Progenitor cell of endocrine pancreas (in vitro differentiated cells): ENCODE data around the gene ZBTB21. TPM values are rescaled to one million over a fixed set of nuclear protein-coding genes. Genes with fewer than 3 reads are reported as not detected.

ENCODE experiments used
- DNase-seq: peaks from one replicate; pipeline ENCODE4 v3.0.0; 2021; ENCODE audit warnings: low spot score; ENCODE audit not compliant: unreplicated experiment
- H3K27ac Mint-ChIP-seq: 2 replicates; pipeline ENCODE4 v1.8.0; 2021; ENCODE audit warnings: mild to moderate bottlenecking, moderate library complexity, mixed read lengths
- H3K27me3 Mint-ChIP-seq: 2 replicates; pipeline ENCODE4 v1.8.0; 2021; ENCODE audit warnings: mixed read lengths
- H3K36me3 Mint-ChIP-seq: 2 replicates; pipeline ENCODE4 v1.8.0; 2022; ENCODE audit warnings: mixed read lengths; ENCODE audit not compliant: insufficient read depth
- H3K4me1 Mint-ChIP-seq: 2 replicates; pipeline ENCODE4 v1.8.0; 2021; ENCODE audit warnings: low read depth, mixed read lengths
- H3K4me3 Mint-ChIP-seq: 2 replicates; pipeline ENCODE4 v1.8.0; 2021; ENCODE audit warnings: low read depth, mild to moderate bottlenecking, moderate library complexity, mixed read lengths
- H3K9me3 Mint-ChIP-seq: 2 replicates; pipeline ENCODE4 v1.8.0; 2021; ENCODE audit warnings: low read depth, mixed read lengths
- total RNA-seq: library from RNA; stranded (reverse); gene quantifications from 2 replicates; pipeline ENCODE4 v1.2.1, GENCODE V29; 2021
- TF ChIP-seq, protein P1 (sequence below): fragments of 200-600 bp; sonication (generic); IDR thresholded peaks from one replicate; pipeline ENCODE4 v1.5.0; 2021; ENCODE audit warnings: antibody characterized with exemption, mild to moderate bottlenecking; ENCODE audit not compliant: unreplicated experiment

Gene ZBTB21
- total RNA-seq, 1 donor from 2014 or later, result 15.7 TPM

DNA sequence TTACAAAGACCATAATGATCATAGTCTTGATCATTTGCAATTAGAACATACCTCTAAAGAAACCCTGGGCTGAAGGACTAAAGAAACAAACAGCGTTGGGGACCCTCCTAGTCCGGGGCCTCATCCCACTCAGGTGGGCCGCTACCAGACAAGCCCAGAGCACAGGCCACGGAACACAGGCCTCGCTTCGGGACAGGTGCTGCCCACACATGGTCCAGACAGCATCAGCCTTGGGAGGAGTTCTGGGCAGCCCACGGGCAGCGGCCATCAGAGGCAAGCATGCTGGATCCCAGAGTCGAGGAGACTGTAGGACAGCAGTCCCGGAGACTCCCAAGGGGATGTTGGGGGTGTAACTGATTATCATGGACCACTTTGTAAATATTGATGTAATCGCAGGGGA, 61.3 kb downstream of the ZBTB21 start:
- Mint-ChIP-seq H3K27ac (no peak overlapping the region), H3K9me3 (peaks cover 6% of the 10 kb centered on the region), H3K4me3 (no peak overlapping the region), H3K4me1 (peaks cover 14% of the 10 kb centered on the region), H3K36me3 (peaks cover 9% of the 10 kb centered on the region), H3K27me3 (peaks cover 15% of the 10 kb centered on the region)
- TF ChIP-seq, protein P1, sequence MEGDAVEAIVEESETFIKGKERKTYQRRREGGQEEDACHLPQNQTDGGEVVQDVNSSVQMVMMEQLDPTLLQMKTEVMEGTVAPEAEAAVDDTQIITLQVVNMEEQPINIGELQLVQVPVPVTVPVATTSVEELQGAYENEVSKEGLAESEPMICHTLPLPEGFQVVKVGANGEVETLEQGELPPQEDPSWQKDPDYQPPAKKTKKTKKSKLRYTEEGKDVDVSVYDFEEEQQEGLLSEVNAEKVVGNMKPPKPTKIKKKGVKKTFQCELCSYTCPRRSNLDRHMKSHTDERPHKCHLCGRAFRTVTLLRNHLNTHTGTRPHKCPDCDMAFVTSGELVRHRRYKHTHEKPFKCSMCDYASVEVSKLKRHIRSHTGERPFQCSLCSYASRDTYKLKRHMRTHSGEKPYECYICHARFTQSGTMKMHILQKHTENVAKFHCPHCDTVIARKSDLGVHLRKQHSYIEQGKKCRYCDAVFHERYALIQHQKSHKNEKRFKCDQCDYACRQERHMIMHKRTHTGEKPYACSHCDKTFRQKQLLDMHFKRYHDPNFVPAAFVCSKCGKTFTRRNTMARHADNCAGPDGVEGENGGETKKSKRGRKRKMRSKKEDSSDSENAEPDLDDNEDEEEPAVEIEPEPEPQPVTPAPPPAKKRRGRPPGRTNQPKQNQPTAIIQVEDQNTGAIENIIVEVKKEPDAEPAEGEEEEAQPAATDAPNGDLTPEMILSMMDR, result no peak
- no peak for DNase-seq

GRCh38 chr21:41948078-41948895, 61.9 kb downstream of the ZBTB21 start:
- no peak for DNase-seq
- Mint-ChIP-seq H3K4me1 (peaks cover 14% of the 10 kb centered on the region), H3K36me3 (peaks cover 9% of the 10 kb centered on the region), H3K27me3 (peaks cover 15% of the 10 kb centered on the region), H3K27ac (no peak overlapping the region), H3K4me3 (no peak overlapping the region), H3K9me3 (peaks cover 6% of the 10 kb centered on the region)
- TF ChIP-seq, protein P1, result no peak

DNA sequence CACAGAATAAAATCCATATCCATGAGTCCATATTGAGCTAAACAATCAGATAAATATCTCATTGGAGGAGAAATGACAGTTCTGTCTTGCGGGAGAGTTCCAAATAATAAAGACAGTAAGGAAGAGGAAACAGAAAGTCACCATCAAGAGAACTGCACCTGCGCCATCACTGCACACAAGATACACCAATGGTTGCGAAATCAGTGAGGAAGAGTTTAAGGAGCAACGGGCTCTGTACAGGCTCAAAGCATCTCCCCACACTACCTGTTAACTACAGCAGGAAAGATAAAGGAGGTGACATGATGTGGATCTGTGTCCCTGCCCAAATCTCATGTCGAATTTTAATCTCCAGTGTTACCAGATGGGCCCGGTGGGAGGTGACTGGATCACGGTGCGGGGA, 64.2 kb downstream of the ZBTB21 start:
- Mint-ChIP-seq H3K4me3 (no peak overlapping the region), H3K9me3 (peaks cover 6% of the 10 kb centered on the region), H3K27me3 (peaks cover 4% of the 10 kb centered on the region), H3K36me3 (peaks cover 9% of the 10 kb centered on the region), H3K27ac (no peak overlapping the region), H3K4me1 (peaks cover 6% of the 10 kb centered on the region)
- DNase-seq, result no peak
- TF ChIP-seq, protein P1, result no peak

GRCh38 chr21:41943851-41944250, 66.3 kb downstream of the ZBTB21 start:
- peaks cover 6% of the 10 kb centered on the region for H3K9me3 Mint-ChIP-seq
- no peak overlapping the region for H3K27ac Mint-ChIP-seq
- DNase-seq, result no peak
- H3K4me1 Mint-ChIP-seq, result peaks cover 6% of the 10 kb centered on the region
- peaks cover 14% of the 10 kb centered on the region for H3K36me3 Mint-ChIP-seq
- H3K27me3 Mint-ChIP-seq, result no peaks in the 10 kb centered on the region
- H3K4me3 Mint-ChIP-seq, result no peak overlapping the region
- TF ChIP-seq, protein P1, result no peak

GRCh38 chr21:41942457-41942856, 67.7 kb downstream of the ZBTB21 start:
- Mint-ChIP-seq H3K36me3 (peaks cover 15% of the 10 kb centered on the region), H3K27me3 (no peaks in the 10 kb centered on the region), H3K4me3 (no peak overlapping the region), H3K9me3 (peaks cover 6% of the 10 kb centered on the region), H3K4me1 (no peaks in the 10 kb centered on the region), H3K27ac (no peak overlapping the region)
- TF ChIP-seq, protein P1, result no peak
- no peak for DNase-seq
